Pancreas (tissue), 10 donors: ENCODE data around the gene SLC38A5. TPM values are rescaled to one million over a fixed set of nuclear protein-coding genes. Genes with fewer than 3 reads are reported as not detected.
"Not testable (repeated sequence)": the region's sequence is repeated elsewhere in the genome, so short reads cannot be mapped to it uniquely, and the experiment has no call there.

Experiments used
- ATAC-seq, 4 donors: fragments of 200-7000 bp; cut with Tn5 transposase; one replicate each; pipeline versions ENCODE4 v1.8.0 to v1.9.1; 2020; ENCODE audit warnings: mild to moderate bottlenecking in 4 of 4, moderate library complexity in 4 of 4
- DNase-seq, 6 donors: peaks; one replicate each; pipeline ENCODE4 v3.0.0-alpha.2; 2020
- FAIRE-seq: peaks from 2 replicates; lab custom pipeline; 2012; peaks lifted over from hg19 to GRCh38; lab: Jason Lieb, UNC
- H3K27ac ChIP-seq, 4 donors: fragments of 200-600 bp; sonication (generic); 1 replicate in 3 of 4; 2 replicates in 1 of 4; pipeline versions ENCODE4 v1.5.0 to v1.8.0; 2020
- H3K27me3 ChIP-seq, 4 donors: fragments of 200-600 bp; one replicate each; pipeline ENCODE4 v1.8.0; 2021
- H3K36me3 ChIP-seq, 3 donors: fragments of 200-600 bp; sonication (generic) in 1 of 3; one replicate each; pipeline versions ENCODE4 v1.5.0 to v1.8.0; 2020 to 2021
- H3K4me1 ChIP-seq, 3 donors: fragments of 200-600 bp; one replicate each; pipeline ENCODE4 v1.8.0; 2021
- H3K4me3 ChIP-seq, 4 donors: fragments of 200-600 bp; sonication (generic) in 2 of 4; one replicate each; pipeline versions ENCODE4 v1.5.0 to v1.8.0; 2020 to 2021
- H3K9me3 ChIP-seq, 4 donors: fragments of 200-600 bp; one replicate each; pipeline ENCODE4 v1.8.0; 2021
- WGBS, 2 donors: extraction: QIAGEN DNeasy Blood & Tissue Kit; methylation state at CpG; one replicate each; pipeline ENCODE4 v1.1.7; 2013; 5-methylcytosine and 5-hydroxymethylcytosine counted together
- intact Hi-C, 3 donors: fragments of 100-400 bp; cut with DNase I; formaldehyde crosslinking; loops; one replicate each; pipeline versions ENCODE4 v1.11.1 to v1.14.2; 2022
- polyA plus RNA-seq, 2 donors: library from polyadenylated mRNA; stranded (reverse); fragments of 200-250 nt; gene quantifications; one replicate each; pipeline ENCODE4 v1.2.3, GENCODE V29; 2013
- total RNA-seq, 6 donors: library from RNA; stranded (reverse); fragmentation: NEBNext Ultra II Directional in 4 of 6; extraction: Animal tissue kit (Norgen Biotek cat#: 25700) in 4 of 6; gene quantifications; one replicate each; pipeline versions ENCODE4 v1.2.1 to v1.2.4, GENCODE V29; 2021 to 2023
- donor health status: healthy with polysubstance abuse.
- donor health status: DM: no; HTN: no; CAD: no; lungs with moderate emphysema.
- donor health status: DM: no; HTN: no; CAD: no.
- donor health status: control.
- donor health status: control.
- donor health status: Bipolar disorder and iron deficiency.
- donor health status: DM: yes; HTN: yes; CAD: no.
- donor health status: DM: no; HTN: no; CAD: no.
- donor health status: DM: no; HTN: no; CAD: no.
- donor health status: DM: yes; HTN: yes; CAD: no.

SLC38A5 gene
- total and polyA plus RNA-seq, 8 donors, result 63.3 to 373 (median 150) TPM

GRCh38 chrX:48427027-48427716, 42.9 kb downstream of the SLC38A5 start:
- no CpG with 5 or more reads among the region's 12 CpGs for WGBS, 2 donors
- H3K4me3 ChIP-seq, FAIRE-seq, H3K4me1 ChIP-seq, DNase-seq, H3K27ac ChIP-seq, ATAC-seq, H3K36me3 ChIP-seq, H3K9me3 ChIP-seq, H3K27me3 ChIP-seq, intact Hi-C loops: not testable (repeated sequence)

- WGBS, 2 donors, result no CpG with 5 or more reads among the region's 15 CpGs
- FAIRE-seq, H3K36me3 ChIP-seq, H3K27ac ChIP-seq, H3K4me3 ChIP-seq, H3K27me3 ChIP-seq, H3K4me1 ChIP-seq, H3K9me3 ChIP-seq, DNase-seq, intact Hi-C loops, ATAC-seq: not testable (repeated sequence)
Measured at GRCh38 chrX:48411860-48412259, 58.2 kb downstream of the SLC38A5 start, which contains the start of gene SSX4B. Gene SSX4B (minus strand): TSS chrX:48411960. CDS start chrX:48411372, 588 bp downstream.

Other genes starting within 250 kb of the SLC38A5 start
- gene SSX1, start 214.9 kb downstream of the SLC38A5 start, total RNA-seq, result under 1 TPM in 1 of 6 donors, not detected in 5; 0.19 TPM
- gene SSX1, start 214.9 kb downstream of the SLC38A5 start, polyA plus RNA-seq, result not detected
- not detected for gene SSX3, start 113.6 kb downstream of the SLC38A5 start, total RNA-seq
- not detected for gene SSX3, start 113.6 kb downstream of the SLC38A5 start, polyA plus RNA-seq
- gene SSX4, start 86.7 kb downstream of the SLC38A5 start, total RNA-seq, result not detected
- not detected for gene SSX4, start 86.7 kb downstream of the SLC38A5 start, polyA plus RNA-seq
- gene SSX4B, start 58.3 kb downstream of the SLC38A5 start, total RNA-seq, result not detected
- gene SSX4B, start 58.3 kb downstream of the SLC38A5 start, polyA plus RNA-seq, result not detected
- 10 to 100 TPM; 14.8 to 24.0 (median 17.9) TPM for gene FTSJ1, start 5.9 kb upstream of the SLC38A5 start, total RNA-seq
- gene FTSJ1, start 5.9 kb upstream of the SLC38A5 start, polyA plus RNA-seq, result 10 to 100 TPM; 32.2 to 35.5 TPM
- gene PORCN, start 38.7 kb upstream of the SLC38A5 start, total RNA-seq, result 1 to 10 TPM; 2.9 to 4.0 (median 3.7) TPM
- 1 to 10 TPM; 7.5 to 8.5 TPM for gene PORCN, start 38.7 kb upstream of the SLC38A5 start, polyA plus RNA-seq
- 10 to 100 TPM; 13.3 to 21.5 (median 19.8) TPM for gene EBP, start 51.5 kb upstream of the SLC38A5 start, total RNA-seq
- 10 to 100 TPM; 38.1 to 43.4 TPM for gene EBP, start 51.5 kb upstream of the SLC38A5 start, polyA plus RNA-seq
- gene TBC1D25, start 69.5 kb upstream of the SLC38A5 start, total RNA-seq, result 1 to 10 TPM; 4.4 to 9.9 (median 5.5) TPM
- gene TBC1D25, start 69.5 kb upstream of the SLC38A5 start, polyA plus RNA-seq, result 1 to 10 TPM; 5.0 to 6.9 TPM
- 100 to 1,000 TPM in 3 of 6 donors, 10 to 100 TPM in 3; 42.0 to 314 (median 124) TPM for gene RBM3, start 104.2 kb upstream of the SLC38A5 start, total RNA-seq
- gene RBM3, start 104.2 kb upstream of the SLC38A5 start, polyA plus RNA-seq, result 100 to 1,000 TPM; 141 to 227 TPM
- 100 to 1,000 TPM; 107 to 213 (median 150) TPM for gene WDR13, start 127.2 kb upstream of the SLC38A5 start, total RNA-seq
- 100 to 1,000 TPM; 422 to 552 TPM for gene WDR13, start 127.2 kb upstream of the SLC38A5 start, polyA plus RNA-seq
- 1 to 10 TPM in 3 of 6 donors, under 1 TPM in 3; 0.39 to 7.5 (median 1.9) TPM for gene WAS, start 213.5 kb upstream of the SLC38A5 start, total RNA-seq
- gene WAS, start 213.5 kb upstream of the SLC38A5 start, polyA plus RNA-seq, result 1 to 10 TPM in 1 of 2 donors, under 1 TPM in 1; 0.92 to 1.1 TPM
- 1 to 10 TPM in 5 of 6 donors, under 1 TPM in 1; 0.88 to 2.6 (median 1.7) TPM for gene SUV39H1, start 226.5 kb upstream of the SLC38A5 start, total RNA-seq
- gene SUV39H1, start 226.5 kb upstream of the SLC38A5 start, polyA plus RNA-seq, result 1 to 10 TPM; 1.9 to 2.8 TPM